B cell (primary cell): Measurements from ENCODE around the gene MAPK8IP2. TPM values are rescaled to one million over a fixed set of nuclear protein-coding genes. Genes with fewer than 3 reads are reported as not detected.

Source experiments
- ATAC-seq: fragments of 200-7000 bp; cut with Tn5 transposase; one replicate; pipeline ENCODE4 v1.10.0; 2021; ENCODE audit warnings: low read depth, mild to moderate bottlenecking, moderate number of reproducible peaks, moderate library complexity
- CTCF ChIA-PET: fragments of 350-600 bp; sonication (Branson Sonifier 250); formaldehyde crosslinking; loops from one replicate; lab custom pipeline; 2021; ENCODE audit warnings: antibody characterized with exemption, inconsistent platforms; lab: Charles Lee
- POLR2A ChIA-PET: fragments of 350-600 bp; sonication (Branson Sonifier 250); formaldehyde crosslinking; loops from one replicate; lab custom pipeline; 2021; ENCODE audit warnings: antibody characterized with exemption; lab: Charles Lee
- DNase-seq: peaks from one replicate; pipeline ENCODE4 v3.0.0; 2013
- H2AFZ ChIP-seq: 2 replicates; pipeline ENCODE4 v1.6.1; 2012; ENCODE audit warnings: mild to moderate bottlenecking, low read depth, low read length; ENCODE audit not compliant: insufficient read depth, poor library complexity, severe bottlenecking
- H3K27ac ChIP-seq, 2 donors: 1 replicate in 1 of 2; 2 replicates in 1 of 2; pipeline ENCODE4 v1.5.1; 2012 to 2013; ENCODE audit warnings: low read length in 2 of 2, mild to moderate bottlenecking in 2 of 2, moderate library complexity in 1 of 2
- H3K27me3 ChIP-seq, 4 experiments: fragments of 200-600 bp in 1 of 4; sonication (generic) in 1 of 4; replicated peaks in 1 of 4; 1 replicate in 2 of 4; 2 replicates in 2 of 4; pipeline versions ENCODE4 v1.6.1 to v1.7.0; 2013 to 2016; ENCODE audit warnings: low read length in 3 of 4, mild to moderate bottlenecking in 2 of 4, mixed read lengths in 1 of 4, moderate library complexity in 1 of 4; ENCODE audit not compliant: insufficient read depth in 4 of 4, control insufficient read depth in 3 of 4; ENCODE audit errors: control extremely low read depth in 1 of 4
- H3K36me3 ChIP-seq, 2 experiments: replicated peaks in 1 of 2; 1 replicate in 1 of 2; 2 replicates in 1 of 2; pipeline versions ENCODE4 v1.6.1 to v1.7.1; 2013; ENCODE audit warnings: low read length in 1 of 2; ENCODE audit not compliant: insufficient read depth in 2 of 2, control insufficient read depth in 1 of 2; ENCODE audit errors: control extremely low read depth in 1 of 2, extremely low read depth in 1 of 2
- H3K4me1 ChIP-seq, 2 donors: fragments of 200-600 bp in 1 of 2; sonication (generic) in 1 of 2; 1 replicate in 1 of 2; 2 replicates in 1 of 2; pipeline versions ENCODE4 v1.5.1 to v1.6.1; 2013 to 2017; ENCODE audit warnings: low read length in 2 of 2; ENCODE audit not compliant: control insufficient read depth in 2 of 2, insufficient read depth in 2 of 2
- H3K4me2 ChIP-seq: replicated peaks from 2 replicates; pipeline ENCODE3; 2012; ENCODE audit warnings: mild to moderate bottlenecking, low read depth, low read length; ENCODE audit not compliant: poor library complexity, severe bottlenecking
- H3K4me3 ChIP-seq, 5 experiments: fragments of 200-600 bp in 1 of 5; sonication (generic) in 1 of 5; 1 replicate in 3 of 5; 2 replicates in 2 of 5; pipeline versions ENCODE4 v1.5.1 to v1.7.0; 2011 to 2016; ENCODE audit warnings: low read length in 4 of 5, mild to moderate bottlenecking in 4 of 5, low read depth in 2 of 5, control low read depth in 1 of 5, moderate library complexity in 1 of 5; ENCODE audit not compliant: insufficient read depth in 1 of 5; ENCODE audit errors: control extremely low read depth in 1 of 5, extremely low read depth in 1 of 5
- H3K79me2 ChIP-seq: fragments of 200-600 bp; sonication (generic); one replicate; pipeline ENCODE4 v1.6.0; 2016; ENCODE audit warnings: low read length; ENCODE audit not compliant: control insufficient read depth, insufficient read depth
- H3K9ac ChIP-seq: fragments of 200-600 bp; sonication (generic); 2 replicates; pipeline ENCODE4 v1.6.1; 2017; ENCODE audit warnings: mild to moderate bottlenecking, low read length, moderate library complexity
- H3K9me3 ChIP-seq, 3 donors: one replicate each; pipeline versions ENCODE4 v1.6.1 to v1.7.1; 2013; ENCODE audit warnings: low read length in 2 of 3; ENCODE audit not compliant: control insufficient read depth in 2 of 3, insufficient read depth in 1 of 3; ENCODE audit errors: control extremely low read depth in 1 of 3
- H4K20me1 ChIP-seq: 2 replicates; pipeline ENCODE4 v1.6.0; 2012; ENCODE audit warnings: mild to moderate bottlenecking, low read length; ENCODE audit not compliant: insufficient read depth, control insufficient read depth, poor library complexity, severe bottlenecking
- H3K27ac Mint-ChIP-seq: one replicate; pipeline ENCODE4 v1.8.0; 2021; ENCODE audit warnings: mixed read lengths
- H3K27me3 Mint-ChIP-seq: one replicate; pipeline ENCODE4 v1.8.0; 2021; ENCODE audit warnings: mixed read lengths
- H3K4me1 Mint-ChIP-seq: one replicate; pipeline ENCODE4 v1.8.0; 2021; ENCODE audit warnings: mixed read lengths
- H3K4me3 Mint-ChIP-seq: one replicate; pipeline ENCODE4 v1.8.0; 2021; ENCODE audit warnings: mixed read lengths
- H3K9me3 Mint-ChIP-seq: one replicate; pipeline ENCODE4 v1.8.0; 2022; ENCODE audit warnings: mixed read lengths; ENCODE audit not compliant: insufficient read depth
- EZH2 ChIP-seq: IDR thresholded peaks from 2 replicates; pipeline ENCODE4 v1.6.1; 2012; ENCODE audit warnings: borderline replicate concordance, low read depth, mild to moderate bottlenecking, moderate library complexity, low read length; ENCODE audit not compliant: insufficient read depth, poor library complexity, severe bottlenecking
- WGBS: methylation state at CpG from one replicate; pipeline ENCODE4 v1.1.5; 2013; ENCODE audit warnings: missing lambda C conversion rate; ENCODE audit not compliant: insufficient coverage; 5-methylcytosine and 5-hydroxymethylcytosine counted together
- intact Hi-C: fragments of 100-400 bp; cut with micrococcal nuclease; formaldehyde crosslinking; loops from one replicate; pipeline ENCODE4 v1.10.0; 2022
- polyA plus RNA-seq: library from polyadenylated mRNA; depleted of rRNA; stranded (reverse); fragments of >200 nt; gene quantifications from 2 replicates; pipeline ENCODE4 v1.2.3, GENCODE V29; 2012
- total RNA-seq, 2 donors: library from RNA; stranded (reverse); fragments of 120-200 nt in 1 of 2; gene quantifications; 1 replicate in 1 of 2; 2 replicates in 1 of 2; pipeline versions ENCODE4 v1.2.3 to v1.2.4, GENCODE V29; 2013 to 2022
- TF ChIP-seq, protein P1 (sequence below): fragments of 200-600 bp; IDR thresholded peaks from one replicate; pipeline ENCODE4 v1.8.0; 2022; ENCODE audit warnings: antibody characterized with exemption, mild to moderate bottlenecking

The MAPK8IP2 gene
- total and polyA plus RNA-seq, 2 donors (not counting 1 experiment from before 2014, with no cell fraction given), result 0.19 to 0.39 TPM

DNA sequence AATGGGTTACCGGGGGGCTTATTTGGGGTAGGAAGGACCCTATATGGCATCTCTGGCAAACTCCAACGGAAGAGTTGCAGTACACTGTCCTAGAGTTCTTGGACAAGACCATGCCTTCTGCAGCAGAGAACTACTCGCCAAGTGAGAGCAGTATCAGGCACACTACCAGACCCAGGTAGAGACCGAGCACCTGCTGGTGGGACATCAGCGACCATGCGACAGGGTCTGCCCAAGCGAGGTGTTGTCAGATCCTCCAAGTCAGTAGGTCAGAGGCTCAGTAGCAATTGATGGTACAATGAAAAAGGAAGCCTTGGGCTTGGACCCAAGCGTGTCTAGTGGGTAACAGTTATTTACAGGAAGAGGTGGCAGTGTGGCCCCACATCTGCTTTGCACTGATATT is 14.8 kb upstream of the MAPK8IP2 start:
- Mint-ChIP-seq H3K27me3 (no peaks in the 10 kb centered on the region), H3K4me3 (no peak overlapping the region), H3K9me3 (no peaks in the 10 kb centered on the region), H3K4me1 (peaks cover 15% of the 10 kb centered on the region), H3K27ac (no peak overlapping the region)
- ATAC-seq (no peak), DNase-seq (no peak)
- peaks cover 12% of the 10 kb centered on the region for H4K20me1 ChIP-seq
- no peak for TF ChIP-seq EZH2
- TF ChIP-seq, protein P1, sequence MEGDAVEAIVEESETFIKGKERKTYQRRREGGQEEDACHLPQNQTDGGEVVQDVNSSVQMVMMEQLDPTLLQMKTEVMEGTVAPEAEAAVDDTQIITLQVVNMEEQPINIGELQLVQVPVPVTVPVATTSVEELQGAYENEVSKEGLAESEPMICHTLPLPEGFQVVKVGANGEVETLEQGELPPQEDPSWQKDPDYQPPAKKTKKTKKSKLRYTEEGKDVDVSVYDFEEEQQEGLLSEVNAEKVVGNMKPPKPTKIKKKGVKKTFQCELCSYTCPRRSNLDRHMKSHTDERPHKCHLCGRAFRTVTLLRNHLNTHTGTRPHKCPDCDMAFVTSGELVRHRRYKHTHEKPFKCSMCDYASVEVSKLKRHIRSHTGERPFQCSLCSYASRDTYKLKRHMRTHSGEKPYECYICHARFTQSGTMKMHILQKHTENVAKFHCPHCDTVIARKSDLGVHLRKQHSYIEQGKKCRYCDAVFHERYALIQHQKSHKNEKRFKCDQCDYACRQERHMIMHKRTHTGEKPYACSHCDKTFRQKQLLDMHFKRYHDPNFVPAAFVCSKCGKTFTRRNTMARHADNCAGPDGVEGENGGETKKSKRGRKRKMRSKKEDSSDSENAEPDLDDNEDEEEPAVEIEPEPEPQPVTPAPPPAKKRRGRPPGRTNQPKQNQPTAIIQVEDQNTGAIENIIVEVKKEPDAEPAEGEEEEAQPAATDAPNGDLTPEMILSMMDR, result no peak
- 99% methylated on average over 7 of the region's 8 CpGs for WGBS
- H3K4me2 ChIP-seq, result no peak overlapping the region
- H3K27me3 ChIP-seq, result no peaks in the 10 kb centered on the region
- H3K4me3 ChIP-seq, result no peak overlapping the region
- H2AFZ ChIP-seq, result no peak overlapping the region
- peaks cover 0 to 3% of the 10 kb centered on the region in 2 experiments for H3K36me3 ChIP-seq
- ChIA-PET CTCF (no interaction called here), POLR2A (no interaction called here)
- intact Hi-C loops, result no loop called here
- peaks cover 14 to 18% of the 10 kb centered on the region in 2 donors for H3K4me1 ChIP-seq
- no peak overlapping the region for H3K27ac ChIP-seq
- H3K9ac ChIP-seq, result no peak overlapping the region
- H3K9me3 ChIP-seq, result no peaks in the 10 kb centered on the region
- H3K79me2 ChIP-seq, result peaks cover 12% of the 10 kb centered on the region

DNA sequence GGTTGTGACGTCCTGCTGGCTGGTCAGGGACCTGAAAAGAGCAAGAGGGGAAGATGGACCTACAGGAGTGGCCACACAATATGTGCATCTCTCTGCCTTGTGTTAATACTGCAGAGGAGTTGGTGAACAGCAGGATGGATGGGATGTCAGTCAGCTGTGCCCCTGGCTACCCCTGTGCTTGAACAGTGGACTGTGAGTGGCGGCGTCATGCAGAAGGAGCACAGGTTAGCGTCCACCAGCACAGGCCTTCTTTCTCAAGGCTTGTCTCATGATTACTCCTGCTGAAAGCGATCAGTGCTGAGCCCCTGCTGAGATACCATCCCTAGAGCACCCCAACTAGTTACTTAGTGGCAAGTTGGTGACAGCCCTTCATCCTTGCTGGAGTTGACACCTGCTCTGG is 14.2 kb upstream of the MAPK8IP2 start:
- ATAC-seq, result no peak
- H3K27ac Mint-ChIP-seq, result no peak overlapping the region
- H3K4me1 ChIP-seq, result peaks cover 11 to 14% of the 10 kb centered on the region in 2 donors
- no peak for DNase-seq
- TF ChIP-seq EZH2, result no peak
- TF ChIP-seq, protein P1, result no peak
- intact Hi-C loops, result no loop called here
- H3K4me1 Mint-ChIP-seq, result peaks cover 13% of the 10 kb centered on the region
- no peak overlapping the region for H3K27ac ChIP-seq
- 86% methylated on average over 5 of the region's 5 CpGs for WGBS
- no peaks in the 10 kb centered on the region for H3K27me3 Mint-ChIP-seq
- peaks cover 7% of the 10 kb centered on the region for H3K79me2 ChIP-seq
- H3K4me3 ChIP-seq, result no peak overlapping the region
- H3K9me3 Mint-ChIP-seq, result no peaks in the 10 kb centered on the region
- H3K4me2 ChIP-seq, result no peak overlapping the region
- no peaks in the 10 kb centered on the region for H3K36me3 ChIP-seq
- H3K9me3 ChIP-seq, result no peaks in the 10 kb centered on the region
- no peak overlapping the region for H3K4me3 Mint-ChIP-seq
- H4K20me1 ChIP-seq, result peaks cover 8% of the 10 kb centered on the region
- no peaks in the 10 kb centered on the region for H3K27me3 ChIP-seq
- H3K9ac ChIP-seq, result no peak overlapping the region
- ChIA-PET POLR2A (no interaction called here), CTCF (interaction anchor here (0.9 kb wide), 1 partner anchor 35 kb away, joined by 3 read pairs; no protein-coding TSS in a partner anchor)
- no peak overlapping the region for H2AFZ ChIP-seq
